Fibroblast of skin of right biceps (primary cell): Measurements from ENCODE around the gene AADAT.
"Not testable (repeated sequence)": the region's sequence is repeated elsewhere in the genome, so short reads cannot be mapped to it uniquely, and the experiment has no call there.

Experiments
- DNase-seq: peaks from one replicate; pipeline ENCODE4 v3.0.0-alpha.2; 2013

Gene AADAT

GRCh38 chr4:170089668-170090351, at the start of gene AADAT:
TSS of gene AADAT (minus strand) at chr4:170089956. CDS start at chr4:170089690, 266 bp downstream.
- DNase-seq = peak; percentile 84

- DNase-seq = peak; percentile 73
Observed at GRCh38 chr4:170138580-170139194, 48.9 kb upstream of the AADAT start.

- DNase-seq = no peak
Observed at GRCh38 chr4:170137927-170138326, 48.2 kb upstream of the AADAT start.

- DNase-seq = no peak
Observed at GRCh38 chr4:170137466-170137865, 47.7 kb upstream of the AADAT start.

- no peak for DNase-seq
Observed at GRCh38 chr4:170134821-170135220, 45.1 kb upstream of the AADAT start.

- no peak for DNase-seq
Observed at GRCh38 chr4:170128219-170128804, 38.6 kb upstream of the AADAT start.

- DNase-seq = no peak
Observed at GRCh38 chr4:170127758-170128157, 38.0 kb upstream of the AADAT start.

- no peak for DNase-seq
Observed at GRCh38 chr4:170124406-170124805, 34.6 kb upstream of the AADAT start.

- no peak for DNase-seq
Observed at GRCh38 chr4:170122252-170122651, 32.5 kb upstream of the AADAT start.

GRCh38 chr4:170114636-170115035, 24.9 kb upstream of the AADAT start:
- no peak for DNase-seq

GRCh38 chr4:170114183-170114582, 24.4 kb upstream of the AADAT start:
- not testable (repeated sequence) for DNase-seq

GRCh38 chr4:170111546-170111945, 21.8 kb upstream of the AADAT start:
- no peak for DNase-seq

GRCh38 chr4:170111085-170111484, 21.3 kb upstream of the AADAT start:
- DNase-seq = no peak

- no peak for DNase-seq
Observed at GRCh38 chr4:170110285-170110672, 20.5 kb upstream of the AADAT start.

GRCh38 chr4:170109586-170110284, 20.0 kb upstream of the AADAT start:
- DNase-seq = peak; percentile 70

GRCh38 chr4:170106900-170107299, 17.1 kb upstream of the AADAT start:
- no peak for DNase-seq

GRCh38 chr4:170102426-170102825, 12.7 kb upstream of the AADAT start:
- no peak for DNase-seq

GRCh38 chr4:170098171-170098570, 8.4 kb upstream of the AADAT start:
- DNase-seq = not testable (repeated sequence)

GRCh38 chr4:170097681-170098080, 7.9 kb upstream of the AADAT start:
- no peak for DNase-seq

GRCh38 chr4:170093973-170094535, 4.3 kb upstream of the AADAT start:
- no peak for DNase-seq

GRCh38 chr4:170091069-170091696, 1.4 kb upstream of the AADAT start:
- no peak for DNase-seq

GRCh38 chr4:170090352-170091052, 746 bp upstream of the AADAT start:
- peak; percentile 68 for DNase-seq
